HepG2 (cell line): ENCODE results near the gene RBP3. TPM values are rescaled to one million over a fixed set of nuclear protein-coding genes. Genes with fewer than 3 reads are reported as not detected.

Experiments
- ATAC-seq: fragments of 200-7000 bp; cut with Tn5 transposase; 3 replicates; pipeline ENCODE4 v1.9.1; 2020; ENCODE audit warnings: mild to moderate bottlenecking, moderate library complexity
- BruUV-seq: library from RNA; stranded (reverse); fragments of 400-500 nt; replicated peaks from 2 replicates; lab custom pipeline; 2021; lab: Mats Ljungman, UMichigan
- CTCF ChIA-PET: fragments of 300-600 bp; formaldehyde crosslinking; extraction: SDS; loops from one replicate; lab custom pipeline; 2021; ENCODE audit warnings: low total read pairs, inconsistent platforms, low intra/inter-chr PET ratio; lab: Yijun Ruan, JAX
- POLR2A ChIA-PET: fragments of 350-600 bp; sonication (Branson Sonifier 250); formaldehyde crosslinking; loops from one replicate; lab custom pipeline; 2020; ENCODE audit warnings: antibody characterized with exemption, inconsistent platforms; lab: Yijun Ruan, JAX
- DNase-seq: peaks from one replicate; pipeline ENCODE4 v3.0.0-alpha.2; 2015; ENCODE audit warnings: low spot score
- FAIRE-seq: peaks from 3 replicates; lab custom pipeline; 2011; peaks lifted over from hg19 to GRCh38; lab: Jason Lieb, UNC
- H2AFZ ChIP-seq: one replicate; pipeline ENCODE4 v1.6.1; 2011; ENCODE audit warnings: low read length, inconsistent platforms
- H3K27ac ChIP-seq: fragments of 300-600 bp; 3 replicates; pipeline ENCODE4 v1.8.0; 2011; ENCODE audit warnings: mixed run types, mild to moderate bottlenecking, mixed read lengths, low read length, inconsistent platforms; ENCODE audit not compliant: insufficient read depth; ENCODE audit errors: extremely low read length
- H3K27me3 ChIP-seq, 2 experiments: fragments of 200-600 bp in 1 of 2; 2 replicates in 1 of 2; 3 replicates in 1 of 2; pipeline versions ENCODE4 v1.6.0 to v1.8.0; 2011; ENCODE audit warnings: low read length in 2 of 2, mild to moderate bottlenecking in 2 of 2, moderate library complexity in 2 of 2, inconsistent platforms in 1 of 2; ENCODE audit not compliant: insufficient read depth in 2 of 2, control insufficient read depth in 1 of 2
- H3K36me3 ChIP-seq, 2 experiments: fragments of 200-600 bp in 1 of 2; replicated peaks in 1 of 2; 2 replicates in 1 of 2; 3 replicates in 1 of 2; pipeline versions ENCODE4 v1.5.1 to v1.8.0; 2011; ENCODE audit warnings: low read length in 2 of 2, inconsistent platforms in 1 of 2; ENCODE audit not compliant: insufficient read depth in 2 of 2, control insufficient read depth in 1 of 2
- H3K4me1 ChIP-seq: 2 replicates; pipeline ENCODE4 v1.5.1; 2012; ENCODE audit warnings: low read length, inconsistent platforms; ENCODE audit not compliant: insufficient read depth
- H3K4me2 ChIP-seq: 2 replicates; pipeline ENCODE4 v1.6.0; 2011; ENCODE audit warnings: low read depth, low read length, inconsistent platforms
- H3K4me3 ChIP-seq, 3 experiments: fragments of 200-600 bp in 1 of 3; sonication (generic), shearing (Covaris generic) in 1 of 3; replicated peaks in 1 of 3; 2 replicates each; pipeline ENCODE4 v1.5.1; 2011 to 2016; ENCODE audit warnings: low read length in 3 of 3, inconsistent platforms in 2 of 3, low read depth in 2 of 3, mild to moderate bottlenecking in 2 of 3, control low read depth in 1 of 3, mixed read lengths in 1 of 3; ENCODE audit not compliant: insufficient read depth in 1 of 3
- H3K79me2 ChIP-seq: one replicate; pipeline ENCODE4 v1.6.1; 2011; ENCODE audit warnings: low read length, inconsistent platforms; ENCODE audit not compliant: insufficient read depth
- H3K9ac ChIP-seq: 2 replicates; pipeline ENCODE4 v1.6.0; 2011; ENCODE audit warnings: mild to moderate bottlenecking, low read depth, low read length, inconsistent platforms; ENCODE audit not compliant: insufficient read depth
- H3K9me3 ChIP-seq: 2 replicates; pipeline ENCODE4 v1.5.1; 2012; ENCODE audit warnings: mild to moderate bottlenecking, low read length
- H4K20me1 ChIP-seq: 2 replicates; pipeline ENCODE4 v1.6.0; 2011; ENCODE audit warnings: inconsistent platforms, mild to moderate bottlenecking, low read length, moderate library complexity; ENCODE audit not compliant: insufficient read depth
- CBFB ChIP-seq: sonication (generic); formaldehyde crosslinking; IDR thresholded peaks from 2 replicates; pipeline ENCODE4 v1.4.0; 2020; ENCODE audit warnings: missing genetic modification reagents
- HMG20B ChIP-seq: conservative IDR thresholded peaks from 2 replicates; pipeline ENCODE4 v1.6.1; 2016; ENCODE audit warnings: missing genetic modification reagents, missing compliant biosample characterization
- HMGA1 ChIP-seq: sonication (generic); formaldehyde crosslinking; conservative IDR thresholded peaks from 2 replicates; pipeline ENCODE4 v1.4.0; 2020; ENCODE audit warnings: missing genetic modification reagents
- MEIS2 ChIP-seq: sonication (generic); formaldehyde crosslinking; IDR thresholded peaks from 2 replicates; pipeline ENCODE4 v1.9.0; 2021; ENCODE audit warnings: mild to moderate bottlenecking, missing genetic modification reagents
- SMYD3 ChIP-seq: sonication (generic); formaldehyde crosslinking; IDR thresholded peaks from 2 replicates; pipeline ENCODE4 v1.8.1; 2023; ENCODE audit warnings: mild to moderate bottlenecking, missing genetic modification reagents
- SRSF1 ChIP-seq: fragments of 200-400 bp; formaldehyde crosslinking; optimal IDR thresholded peaks from 2 replicates; pipeline ENCODE3; 2017; ENCODE audit warnings: mild to moderate bottlenecking, low read depth, low read length, moderate library complexity
- TFDP1 ChIP-seq: IDR thresholded peaks from 2 replicates; pipeline ENCODE4 v1.6.1; 2016; ENCODE audit warnings: missing compliant biosample characterization, missing genetic modification reagents, borderline replicate concordance
- THAP8 ChIP-seq: sonication (generic); formaldehyde crosslinking; IDR thresholded peaks from 2 replicates; pipeline ENCODE4 v1.5.1; 2020; ENCODE audit warnings: missing genetic modification reagents, mild to moderate bottlenecking, borderline replicate concordance
- TMF1 ChIP-seq: sonication (generic); formaldehyde crosslinking; IDR thresholded peaks from 2 replicates; pipeline ENCODE4 v1.8.1; 2022; ENCODE audit warnings: low read depth, missing genetic modification reagents
- ZNF282 ChIP-seq: fragments of 450-650 bp; IDR thresholded peaks from 2 replicates; pipeline ENCODE4 v1.6.1; 2018; ENCODE audit not compliant: partially characterized antibody
- ZNF460 ChIP-seq: sonication (generic); formaldehyde crosslinking; IDR thresholded peaks from 2 replicates; pipeline ENCODE4 v1.5.1; 2020; ENCODE audit warnings: missing genetic modification reagents, mild to moderate bottlenecking, borderline replicate concordance
- ZNF850 ChIP-seq: sonication (generic); formaldehyde crosslinking; conservative IDR thresholded peaks from 2 replicates; pipeline ENCODE4 v1.9.0; 2021; ENCODE audit warnings: mild to moderate bottlenecking, missing genetic modification reagents
- ZSCAN5A ChIP-seq: sonication (generic); formaldehyde crosslinking; IDR thresholded peaks from 2 replicates; pipeline ENCODE4 v1.8.0; 2022; ENCODE audit warnings: mild to moderate bottlenecking, missing genetic modification reagents, borderline replicate concordance
- WGBS: methylation state at CpG from one replicate; pipeline ENCODE4 v1.1.6; 2017; ENCODE audit warnings: low lambda C conversion rate; 5-methylcytosine and 5-hydroxymethylcytosine counted together
- in situ Hi-C: cut with HindIII; loops from 2 replicates; pipeline ENCODE4 v1.10.0; 2017; ENCODE audit warnings: low pct_unique_long_range_greater_than_20kb; ENCODE audit not compliant: extremely low pct_ligation_motif_present
- intact Hi-C: fragments of 100-400 bp; cut with micrococcal nuclease; formaldehyde crosslinking; loops from one replicate; pipeline ENCODE4 v1.10.0; 2022; ENCODE audit not compliant: unreplicated experiment
- polyA plus RNA-seq, 8 experiments: library from polyadenylated mRNA; depleted of rRNA in 3 of 8; stranded (reverse) in 7 of 8; unstranded in 1 of 8; fragments of >200 nt; fragmentation: Illumina TruSeq in 4 of 8; extraction: Trizol in 4 of 8; gene quantifications; 2 replicates each; pipeline versions ENCODE4 v1.2.1 to v1.2.3, GENCODE V29; 2011 to 2016; ENCODE audit warnings: low read depth in 4 of 8, missing spikeins in 1 of 8, mixed read lengths in 1 of 8; ENCODE audit not compliant: insufficient read depth in 1 of 8
- total RNA-seq, 5 experiments: library from RNA; depleted of rRNA; stranded (reverse); fragments of >200 nt; fragmentation: Illumina TruSeq; extraction: Trizol; gene quantifications; 2 replicates each; pipeline ENCODE4 v1.2.3, GENCODE V29; 2016; ENCODE audit warnings: low read depth in 1 of 5
- TF ChIP-seq, protein P1 (sequence below): sonication (generic); formaldehyde crosslinking; IDR thresholded peaks from 2 replicates; pipeline ENCODE4 v1.4.0; 2020; ENCODE audit warnings: mild to moderate bottlenecking, missing genetic modification reagents, borderline replicate concordance

Gene RBP3
- total and polyA plus RNA-seq, 2 of the 13 experiments (the other 11 are each of a cell fraction or from before 2014, with no cell fraction given): not detected

- ATAC-seq: no peak
- no peak overlapping the region for H2AFZ ChIP-seq
- H3K4me3 ChIP-seq: no peak overlapping the region
- CTCF ChIA-PET: no interaction called here
- no peak overlapping the region for H3K9ac ChIP-seq
- peaks cover 0 to 2% of the 10 kb centered on the region in 2 experiments; a peak in 1 of 5 replicates for H3K27me3 ChIP-seq
- TF ChIP-seq SRSF1: no peak
- no peak for TF ChIP-seq THAP8 (CRISPR knock-in tag)
- no peak for TF ChIP-seq ZNF460 (CRISPR knock-in tag)
- no peak for TF ChIP-seq MEIS2
- TF ChIP-seq ZNF850 (CRISPR knock-in tag): no peak
- no peak for TF ChIP-seq SMYD3 (CRISPR knock-in tag)
- TF ChIP-seq HMG20B: no peak
- no peak for TF ChIP-seq TFDP1 (CRISPR knock-in tag)
- TF ChIP-seq, protein P1, sequence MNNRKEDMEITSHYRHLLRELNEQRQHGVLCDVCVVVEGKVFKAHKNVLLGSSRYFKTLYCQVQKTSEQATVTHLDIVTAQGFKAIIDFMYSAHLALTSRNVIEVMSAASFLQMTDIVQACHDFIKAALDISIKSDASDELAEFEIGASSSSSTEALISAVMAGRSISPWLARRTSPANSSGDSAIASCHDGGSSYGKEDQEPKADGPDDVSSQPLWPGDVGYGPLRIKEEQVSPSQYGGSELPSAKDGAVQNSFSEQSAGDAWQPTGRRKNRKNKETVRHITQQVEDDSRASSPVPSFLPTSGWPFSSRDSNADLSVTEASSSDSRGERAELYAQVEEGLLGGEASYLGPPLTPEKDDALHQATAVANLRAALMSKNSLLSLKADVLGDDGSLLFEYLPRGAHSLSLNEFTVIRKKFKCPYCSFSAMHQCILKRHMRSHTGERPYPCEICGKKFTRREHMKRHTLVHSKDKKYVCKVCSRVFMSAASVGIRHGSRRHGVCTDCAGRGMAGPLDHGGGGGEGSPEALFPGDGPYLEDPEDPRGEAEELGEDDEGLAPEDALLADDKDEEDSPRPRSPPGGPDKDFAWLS: no peak
- no peak for TF ChIP-seq HMGA1 (CRISPR knock-in tag)
- no peak for TF ChIP-seq CBFB (CRISPR knock-in tag)
- TF ChIP-seq TMF1 (CRISPR knock-in tag): no peak
- no peak for TF ChIP-seq ZNF282
- no peak for TF ChIP-seq ZSCAN5A (CRISPR knock-in tag)
- H3K36me3 ChIP-seq: no peaks in the 10 kb centered on the region
- in situ Hi-C loops (no loop called here), intact Hi-C loops (no loop called here)
- H3K27ac ChIP-seq: no peak overlapping the region
- no peak overlapping the region for H3K4me2 ChIP-seq
- WGBS: 0% methylated on average over 2 of the region's 4 CpGs
- BruUV-seq: no TSS peak
- FAIRE-seq: no peak
- H3K4me1 ChIP-seq: peaks cover 10% of the 10 kb centered on the region; the same call in 1 of the 2 replicates
- POLR2A ChIA-PET: no interaction called here
- H4K20me1 ChIP-seq: no peaks in the 10 kb centered on the region
- no peak for DNase-seq
- no peaks in the 10 kb centered on the region for H3K9me3 ChIP-seq
- H3K79me2 ChIP-seq: no peaks in the 10 kb centered on the region
These were observed 11.7 kb downstream of the RBP3 start for GRCh38 chr10:47359626-47360418.
